ENCODE data around the gene BRSK2.

BRSK2 gene

GRCh38 chr11:1375161-1375954, 14.4 kb upstream of the BRSK2 start:
- no peak for DNase-seq (ENCODE audit: low read depth in 3 of 3, low spot score in 1 of 3)

DNA sequence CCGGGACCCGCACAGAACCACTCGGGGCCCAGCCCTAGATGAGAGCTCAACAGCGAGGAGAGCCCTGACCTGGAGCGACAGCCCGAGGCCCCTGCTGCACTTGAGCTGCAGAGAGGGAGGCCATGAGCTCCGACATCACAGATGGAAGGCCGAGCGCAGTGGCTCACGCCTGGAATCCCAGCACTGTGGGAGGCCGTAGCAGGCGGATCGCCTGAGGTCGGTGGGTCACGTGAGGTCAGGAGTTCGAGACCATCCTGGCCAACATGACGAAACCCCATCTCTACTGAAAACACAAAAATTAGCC, 13.8 kb upstream of the BRSK2 start:
- no peak for DNase-seq (ENCODE audit: low read depth in 3 of 3, low spot score in 1 of 3)

DNA sequence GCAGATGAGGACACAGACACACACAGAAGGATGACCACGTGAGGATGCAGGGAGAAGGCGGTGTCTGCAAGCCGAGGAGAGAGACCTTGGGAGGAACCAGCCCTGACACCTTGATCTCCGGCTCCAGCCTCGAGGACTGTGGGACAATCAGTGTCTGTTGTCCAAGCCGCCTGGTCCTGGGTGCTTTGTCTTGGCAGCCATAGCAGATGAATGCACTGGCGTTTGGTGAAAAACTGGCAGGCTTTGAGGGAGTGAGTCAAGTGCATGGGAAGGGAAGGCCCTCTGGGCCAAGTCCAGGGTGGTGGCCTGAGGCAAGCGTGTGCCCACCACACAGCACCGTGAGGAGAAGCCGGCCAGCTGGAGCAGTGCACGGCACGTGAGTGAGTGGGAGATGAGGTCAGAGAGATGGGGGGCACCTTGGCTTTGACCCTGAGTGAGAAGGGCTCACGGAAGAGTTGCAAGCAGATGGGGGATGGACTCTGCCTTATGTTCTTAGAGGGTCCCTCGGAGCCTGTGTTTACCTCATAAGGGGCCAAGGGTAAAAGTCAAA, 12.4 kb upstream of the BRSK2 start:
- DNase-seq (ENCODE audit: low read depth in 3 of 3, low spot score in 1 of 3): no peak

DNA sequence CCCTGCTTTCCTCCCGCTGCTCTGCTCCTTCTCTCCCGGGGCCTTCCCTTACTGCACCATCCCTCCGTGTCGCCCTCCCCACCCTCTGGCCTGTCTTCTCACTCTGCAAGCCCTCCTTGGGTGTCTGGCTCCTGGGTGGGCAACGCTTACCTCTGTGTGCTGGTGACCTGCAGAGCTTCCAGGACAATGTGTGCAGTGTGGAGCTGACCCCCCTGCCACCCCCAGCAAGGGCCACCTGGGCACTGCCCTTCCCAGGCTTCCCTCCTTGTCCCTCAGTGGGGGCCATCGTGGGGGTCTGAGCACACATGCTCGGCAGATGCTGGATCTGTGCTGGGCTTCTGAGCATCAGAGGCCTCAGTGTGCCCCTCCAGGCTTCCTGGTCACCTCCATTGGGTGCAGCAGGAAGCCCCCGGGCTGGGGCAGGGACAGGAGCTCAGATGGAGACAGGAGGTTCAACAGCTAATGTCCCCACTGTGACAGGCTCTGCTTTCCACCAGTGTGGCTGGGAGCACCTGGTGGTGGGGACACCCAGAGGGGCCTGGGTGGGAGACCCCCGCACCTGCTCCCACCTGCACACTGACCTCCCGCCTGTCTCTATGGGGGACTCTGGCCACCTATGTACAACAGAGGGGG, 7.8 kb upstream of the BRSK2 start:
- DNase-seq (ENCODE audit: low read depth in 3 of 3, low spot score in 1 of 3): no peak

DNA sequence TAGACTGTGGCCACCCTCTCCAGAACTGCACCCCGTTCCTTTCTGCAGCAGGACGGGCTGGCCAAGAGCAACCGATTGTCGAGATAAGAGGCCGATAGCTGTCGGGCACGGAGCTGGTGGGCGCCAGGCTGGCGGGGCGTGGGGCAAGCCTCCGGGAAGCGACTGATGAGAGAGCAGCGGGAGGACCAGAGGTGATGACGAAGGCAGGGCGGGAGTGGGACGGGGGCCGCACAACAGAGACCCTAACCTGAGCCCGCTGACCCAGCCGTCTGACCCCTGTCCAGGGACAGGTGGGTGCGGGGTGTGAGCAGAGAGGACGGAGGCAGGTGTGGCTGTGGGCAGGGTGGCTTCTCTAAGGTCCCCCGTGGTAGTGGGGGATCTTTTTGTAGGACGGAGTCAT, 7.3 kb upstream of the BRSK2 start:
- DNase-seq (ENCODE audit: low read depth in 3 of 3, low spot score in 1 of 3): no peak

DNA sequence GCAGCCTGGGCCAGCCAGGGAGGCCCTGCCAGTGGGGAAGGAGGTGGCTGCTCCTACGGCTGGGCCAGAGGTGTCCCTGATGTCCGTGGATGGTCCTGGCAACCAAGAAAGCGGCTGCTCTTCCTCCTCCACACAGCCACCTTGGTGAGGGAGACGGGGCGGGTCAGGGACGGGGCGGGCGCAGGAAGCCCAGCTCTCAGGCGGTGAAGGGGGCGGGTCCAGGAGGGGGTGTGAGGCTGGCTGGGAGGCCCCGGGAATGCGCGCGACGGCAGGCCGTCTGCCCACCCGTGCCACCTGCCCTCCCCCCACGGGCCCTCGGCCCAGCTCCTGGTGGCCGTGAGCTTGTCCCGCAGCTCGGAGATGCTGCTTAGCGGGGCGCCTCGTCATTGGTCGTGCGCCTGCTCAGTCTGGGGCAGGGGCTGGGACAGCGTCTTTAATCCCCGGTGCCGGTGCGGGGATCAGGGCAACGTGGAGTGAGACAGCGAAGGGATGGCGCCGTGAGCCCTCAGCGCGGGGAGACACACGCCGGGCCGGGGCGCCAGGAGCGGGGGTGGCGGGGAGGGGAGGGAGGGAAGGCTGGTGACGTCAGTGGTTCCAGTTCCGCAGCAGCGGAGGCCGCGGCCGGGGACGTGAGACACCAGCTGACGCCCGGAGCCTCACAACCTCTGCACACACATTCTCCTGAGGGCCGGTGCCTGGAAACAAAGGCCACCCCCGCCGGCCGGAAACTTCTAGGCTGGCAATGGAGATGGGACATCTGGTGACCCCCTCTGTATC, 6.7 kb upstream of the BRSK2 start:
- peak; percentile 54 to 64 (median 63) for DNase-seq (ENCODE audit: low read depth in 3 of 3, low spot score in 1 of 3)

DNA sequence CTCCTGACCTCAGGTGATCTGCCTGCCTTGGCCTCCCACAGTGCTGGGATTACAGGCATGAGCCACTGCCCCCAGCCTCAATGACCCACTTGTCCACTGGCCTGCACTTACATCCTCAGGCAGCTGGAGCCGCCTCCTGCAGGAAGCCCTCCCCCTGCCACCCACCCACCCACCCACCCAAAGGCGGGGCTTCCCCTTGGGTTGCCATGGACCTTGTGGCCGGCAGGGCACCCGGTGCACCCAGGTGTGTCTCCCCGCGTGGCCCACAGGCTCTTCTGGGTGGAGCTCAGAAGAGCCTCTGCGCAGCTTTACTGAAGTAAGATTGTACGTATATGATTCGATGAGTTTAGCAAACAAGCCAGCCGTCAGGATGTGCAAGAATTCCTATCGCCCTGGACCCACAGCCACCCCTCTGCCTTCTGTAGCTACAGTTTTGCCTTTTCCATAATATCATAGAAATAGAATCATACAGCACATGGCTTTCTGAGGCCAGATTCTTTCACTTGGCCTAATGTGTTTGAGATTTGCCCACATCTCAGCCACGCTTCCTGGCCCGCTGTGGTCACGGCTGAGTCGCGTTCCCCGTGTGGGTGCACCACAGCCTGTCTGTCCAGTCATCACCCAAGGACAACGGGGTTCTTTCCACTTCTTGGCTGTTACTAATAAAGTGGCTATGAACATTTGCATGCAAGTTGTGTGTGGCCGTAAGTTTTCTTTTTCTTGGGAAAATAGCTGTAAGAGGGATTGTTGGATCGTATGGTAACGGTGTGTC, 5.3 kb upstream of the BRSK2 start:
- DNase-seq (ENCODE audit: low read depth in 3 of 3, low spot score in 1 of 3): no peak

DNA sequence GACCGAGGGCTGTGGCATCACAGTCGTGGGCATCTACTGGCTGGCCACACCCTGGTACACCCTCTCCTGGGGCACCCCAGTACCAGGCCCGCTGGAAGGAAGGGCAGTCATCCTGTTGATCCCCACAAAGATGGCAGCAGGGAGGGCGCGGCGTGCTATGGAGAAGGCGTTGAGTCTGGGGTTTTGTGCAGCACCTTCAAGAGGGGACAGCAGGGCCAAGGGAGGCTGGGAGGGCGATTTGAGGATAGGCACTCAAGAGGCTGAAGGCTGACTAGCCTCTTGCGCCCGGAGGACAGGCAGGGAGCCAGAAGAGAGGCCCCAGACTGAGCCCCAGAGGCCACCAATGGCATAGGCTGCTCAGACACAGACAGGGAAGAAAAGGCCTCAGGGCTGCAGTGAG, 2.2 kb upstream of the BRSK2 start:
- no peak for DNase-seq (ENCODE audit: low read depth in 3 of 3, low spot score in 1 of 3)

- no peak for DNase-seq (ENCODE audit: low read depth in 3 of 3, low spot score in 1 of 3)
These were observed 1.6 kb upstream of the BRSK2 start for GRCh38 chr11:1387961-1388762.

GRCh38 chr11:1388763-1389102, 1.0 kb upstream of the BRSK2 start:
- DNase-seq (ENCODE audit: low read depth in 3 of 3, low spot score in 1 of 3): no peak

DNA sequence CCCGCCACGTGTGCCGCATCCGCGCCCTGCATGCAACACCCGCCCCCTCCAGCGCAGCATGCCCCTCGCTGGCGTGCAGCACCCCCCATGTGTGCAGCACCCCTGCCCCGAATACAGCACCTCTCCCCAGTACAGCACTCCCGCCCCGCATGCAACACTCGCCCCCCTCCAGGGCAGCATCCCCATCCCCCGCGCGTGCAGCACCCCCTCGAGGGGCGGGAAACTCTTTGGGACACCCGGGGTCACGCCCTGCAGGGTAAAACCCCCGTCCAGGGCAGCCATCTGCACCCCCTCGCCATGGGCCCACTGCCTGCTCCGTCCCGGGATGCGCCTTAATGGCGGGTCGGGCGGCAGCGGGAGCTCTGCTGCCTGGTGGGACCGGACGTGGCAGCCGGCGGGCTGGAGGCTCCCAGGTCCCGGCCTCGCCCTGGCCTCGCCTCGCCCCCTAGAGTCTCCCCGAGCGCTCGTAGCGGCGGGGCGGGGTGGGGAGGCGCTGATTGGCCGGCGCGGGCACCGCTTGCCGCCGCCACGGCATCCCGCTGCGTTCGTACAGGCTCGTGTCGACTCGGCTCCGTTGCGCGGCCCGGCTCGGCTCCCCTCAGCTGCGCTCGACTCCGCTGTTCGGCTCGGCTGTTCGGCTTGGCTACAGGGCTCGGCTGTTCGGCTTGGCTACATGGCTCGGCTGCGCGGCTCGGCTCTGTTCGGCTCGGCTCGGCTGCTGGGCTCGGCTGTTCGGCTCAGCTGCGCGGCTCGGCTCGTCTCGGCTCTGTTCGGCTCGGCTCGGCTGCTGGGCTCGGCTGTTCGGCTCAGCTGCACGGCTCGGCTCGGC, 417 bp upstream of the BRSK2 start:
- DNase-seq (ENCODE audit: low read depth in 3 of 3, low spot score in 1 of 3): peak; percentile 93 to 97 (median 95)

DNA sequence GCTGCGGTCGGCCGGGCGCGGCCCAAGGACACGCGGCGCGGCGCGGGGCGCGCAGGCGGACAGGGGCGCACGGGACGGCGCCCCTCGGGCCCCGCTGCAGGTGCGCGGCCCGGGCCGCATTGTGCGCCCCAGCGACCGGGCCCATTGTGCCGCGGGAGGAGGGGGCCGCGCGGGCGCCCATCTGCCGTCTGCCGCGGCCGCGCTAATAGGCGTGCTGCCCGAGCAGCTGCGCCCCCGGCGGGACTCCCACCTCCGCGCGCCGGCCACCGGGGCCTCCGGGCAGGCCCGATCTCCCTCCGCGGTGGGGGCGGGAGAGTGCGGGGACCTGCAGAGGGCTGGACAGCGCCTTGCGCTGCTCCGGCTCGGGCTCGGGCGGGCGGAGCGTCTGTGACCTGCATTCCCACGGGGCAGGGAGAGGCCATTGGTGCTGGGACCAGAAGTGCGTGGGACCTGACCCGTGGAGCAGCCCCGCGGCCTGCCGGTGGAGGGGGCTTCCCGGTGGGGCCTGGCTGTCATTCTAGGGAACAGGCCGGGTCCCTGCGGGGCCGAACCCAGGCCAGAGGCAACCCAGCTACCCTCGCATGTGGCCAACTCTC, 933 bp downstream of the BRSK2 start:
- DNase-seq (ENCODE audit: low read depth in 3 of 3, low spot score in 1 of 3): no peak

- DNase-seq (ENCODE audit: low read depth in 3 of 3, low spot score in 1 of 3): no peak
These were observed 1.7 kb downstream of the BRSK2 start for GRCh38 chr11:1391165-1392075.

DNA sequence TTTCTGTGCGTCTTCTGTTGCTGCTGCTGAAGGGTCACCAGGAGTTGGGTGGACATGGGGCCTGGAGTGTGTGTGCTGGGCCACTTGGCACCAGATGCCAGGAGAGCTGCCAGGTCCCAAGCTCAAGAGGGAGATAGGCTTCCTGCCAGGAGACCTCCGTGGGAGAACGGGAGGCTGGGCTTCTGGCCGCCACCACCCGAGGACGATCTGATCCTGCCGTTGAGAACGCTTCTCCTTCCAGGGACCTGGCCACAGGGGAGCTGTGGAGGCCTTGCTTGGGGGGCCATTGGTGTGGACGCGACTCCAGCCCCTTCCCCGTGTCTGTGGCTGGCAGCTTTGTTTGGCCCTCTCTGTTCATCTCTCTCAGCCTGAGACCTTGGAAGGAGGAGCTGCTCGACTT, 2.4 kb downstream of the BRSK2 start:
- DNase-seq (ENCODE audit: low read depth in 3 of 3, low spot score in 1 of 3): no peak

DNA sequence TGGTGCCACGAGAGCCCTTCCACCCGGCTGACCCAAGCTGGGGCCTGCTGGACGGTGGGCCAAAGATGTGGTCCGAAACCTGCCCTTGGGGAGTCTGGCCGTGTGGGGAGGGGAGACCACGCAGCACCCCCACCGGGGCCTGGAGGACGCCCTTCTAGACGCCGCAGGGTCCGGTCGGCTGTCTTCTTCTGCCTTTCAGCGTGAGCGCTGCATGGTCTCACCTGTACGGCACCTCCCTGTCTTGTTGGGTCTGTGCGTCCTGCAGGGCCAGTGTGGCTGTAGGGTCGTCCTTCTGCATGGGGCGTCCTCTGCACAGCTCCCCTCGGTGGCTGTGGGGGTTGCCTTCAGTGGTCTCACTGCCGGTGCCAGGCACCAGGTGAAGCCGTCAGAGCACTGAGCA, 2.8 kb downstream of the BRSK2 start:
- DNase-seq (ENCODE audit: low read depth in 3 of 3, low spot score in 1 of 3): no peak

DNA sequence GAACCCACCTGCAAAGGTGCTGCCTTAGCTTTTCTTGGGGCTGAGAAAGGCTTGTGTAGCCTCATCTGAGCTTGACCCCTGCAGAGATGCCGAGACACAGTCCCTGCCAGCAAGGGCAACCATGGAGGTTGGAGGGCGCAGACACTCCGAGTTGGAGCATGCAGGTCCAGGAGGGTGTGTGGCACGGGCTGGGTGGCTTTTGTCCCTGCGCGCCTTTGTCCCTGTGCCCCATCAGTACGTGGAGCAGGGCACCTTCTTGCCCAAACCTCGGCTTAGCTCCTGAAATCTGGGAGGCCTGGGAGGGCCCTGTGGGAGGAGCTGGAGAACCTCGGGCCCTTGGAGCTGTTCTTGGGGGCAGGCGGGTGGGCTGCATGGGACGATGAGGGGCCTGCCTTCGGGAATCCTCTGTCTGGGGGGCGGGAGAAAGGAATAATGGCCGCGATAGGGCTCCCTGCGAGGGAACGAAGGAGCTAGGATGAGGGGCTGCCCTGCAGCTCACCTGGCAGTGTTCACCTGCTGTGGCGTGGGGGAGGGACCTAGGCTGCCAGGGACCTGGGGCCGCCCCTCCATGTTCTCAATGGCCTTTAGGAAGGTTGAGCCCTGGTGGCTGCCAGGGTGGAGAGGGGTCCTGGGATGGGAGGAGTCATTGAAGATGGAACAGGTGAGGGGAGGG, 3.4 kb downstream of the BRSK2 start:
- no peak for DNase-seq (ENCODE audit: low read depth in 3 of 3, low spot score in 1 of 3)

DNA sequence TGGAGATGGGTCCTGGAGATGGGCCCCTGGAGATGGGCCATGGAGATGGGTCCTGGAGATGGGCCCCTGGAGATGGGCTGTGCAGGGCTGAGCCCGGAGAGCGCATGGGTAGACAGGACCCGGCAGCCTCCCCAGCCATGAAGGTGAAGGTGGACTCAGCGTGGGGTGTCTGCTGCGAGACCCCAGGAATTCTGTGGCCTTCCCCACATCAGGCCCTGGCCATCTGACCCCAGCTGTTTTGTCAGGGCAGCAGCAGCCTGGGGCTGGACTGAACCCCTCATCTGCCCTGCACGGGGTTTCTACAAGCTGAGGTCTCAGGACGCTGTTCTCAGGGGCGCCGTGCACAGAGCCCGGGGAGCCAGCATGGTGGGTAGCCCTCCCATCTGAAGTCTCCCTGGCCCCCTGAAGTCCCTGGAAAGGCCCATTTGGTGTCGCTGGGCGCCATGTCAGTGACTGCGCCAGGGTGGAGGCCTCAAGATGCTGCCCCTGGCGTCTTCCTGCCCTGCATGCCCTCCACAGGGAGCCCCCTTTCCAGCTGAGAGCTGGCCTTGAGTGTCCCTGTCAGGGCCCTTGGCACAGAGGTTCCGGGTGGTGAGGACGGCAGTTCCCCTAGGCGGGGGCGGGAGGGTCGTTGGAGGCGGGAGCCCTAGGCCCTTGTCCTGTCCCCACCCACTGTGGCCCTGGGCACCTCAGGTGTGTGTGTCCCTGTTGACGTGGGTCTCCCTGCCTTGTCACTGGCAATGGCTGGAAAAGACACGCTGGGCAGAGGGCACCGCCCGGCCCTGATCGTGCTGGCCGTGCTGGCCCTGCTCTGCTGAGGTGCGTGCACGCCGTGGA, 5.4 kb downstream of the BRSK2 start:
- DNase-seq (ENCODE audit: low read depth in 3 of 3, low spot score in 1 of 3): no peak

All from stimulated activated CD4-positive, alpha-beta T cell treated with anti-CD3 and anti-CD28 coated beads, TNF-alpha, amount 100 ng/mL, for 1 hour (primary cell).